Natural killer cell (primary cell): ENCODE results near the gene AFAP1L2. TPM values are rescaled to one million over a fixed set of nuclear protein-coding genes. Genes with fewer than 3 reads are reported as not detected.

Source experiments
- ATAC-seq, 3 donors: fragments of 150-1000 bp in 2 of 3; fragments of 200-7000 bp in 1 of 3; cut with Tn5 transposase; 1 replicate in 1 of 3; 2 replicates in 2 of 3; pipeline ENCODE4 v1.10.0; 2021; ENCODE audit warnings: mild to moderate bottlenecking in 2 of 3, moderate library complexity in 2 of 3
- DNase-seq, 2 donors: peaks; one replicate each; pipeline versions ENCODE4 v3.0.0 to v3.0.0-alpha.2; 2013 to 2021; ENCODE audit warnings: mixed read lengths in 1 of 2
- H3K27ac ChIP-seq: one replicate; pipeline ENCODE4 v1.5.1; 2013; ENCODE audit warnings: mild to moderate bottlenecking, low read length
- H3K27me3 ChIP-seq: one replicate; pipeline ENCODE4 v1.6.1; 2013; ENCODE audit warnings: low read length; ENCODE audit not compliant: control insufficient read depth, insufficient read depth
- H3K36me3 ChIP-seq: one replicate; pipeline ENCODE4 v1.6.1; 2013; ENCODE audit warnings: low read length; ENCODE audit not compliant: control insufficient read depth, insufficient read depth
- H3K4me1 ChIP-seq: one replicate; pipeline ENCODE4 v1.6.1; 2013; ENCODE audit warnings: low read length; ENCODE audit not compliant: control insufficient read depth, insufficient read depth
- H3K4me3 ChIP-seq: one replicate; pipeline ENCODE4 v1.5.1; 2013; ENCODE audit warnings: low read length
- H3K9me3 ChIP-seq: one replicate; pipeline ENCODE4 v1.6.1; 2013; ENCODE audit warnings: low read length; ENCODE audit not compliant: control insufficient read depth, insufficient read depth
- H3K27ac Mint-ChIP-seq, 2 donors: one replicate each; pipeline ENCODE4 v1.8.0; 2022; ENCODE audit warnings: mild to moderate bottlenecking in 2 of 2, mixed read lengths in 2 of 2, moderate library complexity in 1 of 2
- H3K27me3 Mint-ChIP-seq, 2 donors: one replicate each; pipeline ENCODE4 v1.8.0; 2022; ENCODE audit warnings: low read depth in 2 of 2, mixed read lengths in 2 of 2
- H3K36me3 Mint-ChIP-seq: one replicate; pipeline ENCODE4 v1.8.0; 2022; ENCODE audit warnings: mixed read lengths
- H3K4me1 Mint-ChIP-seq, 2 donors: one replicate each; pipeline ENCODE4 v1.8.0; 2022; ENCODE audit warnings: mixed read lengths in 2 of 2
- H3K4me3 Mint-ChIP-seq: one replicate; pipeline ENCODE4 v1.8.0; 2022; ENCODE audit warnings: mild to moderate bottlenecking, moderate library complexity, mixed read lengths
- H3K9me3 Mint-ChIP-seq, 2 donors: one replicate each; pipeline ENCODE4 v1.8.0; 2022; ENCODE audit warnings: mixed read lengths in 2 of 2
- CTCF ChIP-seq: fragments of 200-600 bp; IDR thresholded peaks from one replicate; pipeline ENCODE4 v1.8.0; 2022; ENCODE audit warnings: antibody characterized with exemption
- WGBS: methylation state at CpG from one replicate; pipeline ENCODE4 v1.1.7; 2013; ENCODE audit warnings: missing lambda C conversion rate; ENCODE audit not compliant: insufficient coverage; 5-methylcytosine and 5-hydroxymethylcytosine counted together
- intact Hi-C: fragments of 100-400 bp; cut with micrococcal nuclease; formaldehyde crosslinking; loops from one replicate; pipeline ENCODE4 v1.14.2; 2022
- total RNA-seq, 4 donors: library from RNA; stranded (reverse); fragments of 120-200 nt in 1 of 4; gene quantifications; one replicate each; pipeline versions ENCODE4 v1.2.3 to v1.2.4, GENCODE V29; 2013 to 2022

The AFAP1L2 gene
- total RNA-seq, 3 donors from 2014 or later (not counting 1 experiment from before 2014, with no cell fraction given), result 0.66 to 2.8 (median 1.3) TPM

- no peak overlapping the region for H3K4me3 ChIP-seq
- TF ChIP-seq CTCF, result no peak
- Mint-ChIP-seq H3K9me3 (no peaks in the 10 kb centered on the region), H3K4me3 (no peak overlapping the region), H3K27ac (peak overlapping the region in 1 of 2 donors; percentile 31), H3K4me1 (peaks cover 0 to 8% of the 10 kb centered on the region in 2 donors), H3K36me3 (peaks cover 2% of the 10 kb centered on the region), H3K27me3 (no peaks in the 10 kb centered on the region)
- WGBS, result 95% methylated on average over 6 of the region's 6 CpGs
- H3K4me1 ChIP-seq, result no peaks in the 10 kb centered on the region
- H3K27ac ChIP-seq, result no peak overlapping the region
- no peak for DNase-seq
- intact Hi-C loops, result no loop called here
- H3K9me3 ChIP-seq, result no peaks in the 10 kb centered on the region
- no peak for ATAC-seq
- peaks cover 47% of the 10 kb centered on the region for H3K36me3 ChIP-seq
- H3K27me3 ChIP-seq, result no peaks in the 10 kb centered on the region
Observed at GRCh38 chr10:114445332-114445731, 41.0 kb upstream of the AFAP1L2 start.

DNA sequence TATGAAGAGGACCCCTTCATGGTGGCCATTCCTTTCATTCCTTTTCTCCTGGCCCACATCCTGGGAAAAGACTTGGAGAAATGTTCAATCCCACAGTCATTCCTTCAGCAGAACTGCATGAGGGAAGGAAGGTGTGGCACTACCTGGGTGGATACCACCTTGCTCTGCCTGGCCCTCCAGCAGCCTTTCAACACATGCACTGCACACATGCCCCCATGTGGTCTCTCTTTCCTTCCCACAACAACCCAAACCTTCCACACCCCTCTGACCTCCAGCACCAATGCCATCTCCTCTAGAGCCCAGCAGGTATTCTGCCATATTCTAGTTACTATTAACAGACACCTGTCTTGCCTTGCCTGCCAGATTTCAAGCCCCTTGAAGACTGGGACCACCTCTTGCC lies 40.5 kb upstream of the AFAP1L2 start:
- peak overlapping the region in 1 of 2 donors; percentile 31 for H3K27ac Mint-ChIP-seq
- Histone ChIP-seq H3K4me1 (no peaks in the 10 kb centered on the region), H3K4me3 (no peak overlapping the region), H3K9me3 (no peaks in the 10 kb centered on the region), H3K27me3 (no peaks in the 10 kb centered on the region), H3K36me3 (peaks cover 52% of the 10 kb centered on the region), H3K27ac (no peak overlapping the region)
- peaks cover 7% of the 10 kb centered on the region for H3K36me3 Mint-ChIP-seq
- H3K4me1 Mint-ChIP-seq, result peaks cover 0 to 8% of the 10 kb centered on the region in 2 donors
- ATAC-seq (no peak), DNase-seq (no peak)
- H3K4me3 Mint-ChIP-seq, result no peak overlapping the region
- no peaks in the 10 kb centered on the region for H3K27me3 Mint-ChIP-seq
- intact Hi-C loops, result no loop called here
- TF ChIP-seq CTCF, result no peak
- no peaks in the 10 kb centered on the region for H3K9me3 Mint-ChIP-seq

DNA sequence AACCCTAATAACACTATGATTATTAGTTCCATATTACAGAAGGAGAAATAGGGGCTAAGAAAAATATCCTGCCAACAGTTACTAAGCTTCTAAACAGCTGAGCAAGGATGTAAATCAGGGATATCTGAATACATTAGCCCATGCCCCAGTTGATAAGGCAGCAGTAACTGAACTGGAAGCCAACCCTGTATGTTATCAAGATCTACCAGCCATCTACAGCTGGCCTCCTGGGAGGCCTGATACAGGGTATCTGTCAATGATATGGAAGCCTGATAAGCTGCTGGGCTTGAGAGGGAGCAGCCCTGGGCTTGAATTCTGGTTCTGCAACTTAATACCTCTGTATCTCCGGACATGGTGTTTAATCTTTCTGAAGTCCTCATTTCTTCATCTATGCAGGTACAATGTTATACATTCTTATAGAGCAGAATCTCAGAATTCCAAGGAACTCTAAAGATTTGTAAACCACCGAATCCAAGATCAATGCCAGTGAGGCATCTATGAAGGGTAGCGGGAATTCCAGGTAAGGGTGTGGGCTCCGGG lies 37.9 kb upstream of the AFAP1L2 start:
- WGBS, result 96% methylated on average over 4 of the region's 4 CpGs
- H3K27ac ChIP-seq, result no peak overlapping the region
- no peak overlapping the region for H3K4me3 Mint-ChIP-seq
- H3K27me3 ChIP-seq, result no peaks in the 10 kb centered on the region
- intact Hi-C loops, result no loop called here
- H3K36me3 ChIP-seq, result peaks cover 60% of the 10 kb centered on the region
- no peak overlapping the region for H3K27ac Mint-ChIP-seq
- H3K27me3 Mint-ChIP-seq, result no peaks in the 10 kb centered on the region
- no peaks in the 10 kb centered on the region for H3K9me3 Mint-ChIP-seq
- H3K9me3 ChIP-seq, result no peaks in the 10 kb centered on the region
- H3K4me1 Mint-ChIP-seq, result peaks cover 0 to 8% of the 10 kb centered on the region in 2 donors
- H3K4me1 ChIP-seq, result no peaks in the 10 kb centered on the region
- TF ChIP-seq CTCF, result no peak
- no peak overlapping the region for H3K4me3 ChIP-seq
- no peak for DNase-seq
- peaks cover 15% of the 10 kb centered on the region for H3K36me3 Mint-ChIP-seq
- ATAC-seq, result no peak

DNA sequence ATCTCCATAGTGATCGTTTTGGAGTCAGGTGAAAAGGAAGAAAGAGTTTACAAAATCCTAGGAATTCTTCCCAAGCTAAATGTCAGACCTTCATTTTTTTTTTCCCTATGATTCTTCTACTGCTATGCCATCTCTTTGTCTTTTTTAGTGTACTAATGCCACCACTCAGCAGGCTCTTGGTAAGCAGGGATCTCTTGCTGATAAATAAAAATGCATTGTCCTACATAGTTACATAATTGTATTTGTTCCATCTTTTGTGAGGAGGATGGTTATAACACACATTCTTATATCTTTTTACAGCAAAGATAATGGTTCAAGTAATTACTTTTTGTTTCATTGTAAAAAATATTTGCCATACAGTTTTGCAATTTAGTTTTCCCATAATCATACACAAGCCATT lies 36.8 kb upstream of the AFAP1L2 start:
- Histone ChIP-seq H3K4me1 (no peaks in the 10 kb centered on the region), H3K27me3 (no peaks in the 10 kb centered on the region), H3K27ac (no peak overlapping the region), H3K4me3 (no peak overlapping the region), H3K9me3 (no peaks in the 10 kb centered on the region), H3K36me3 (peaks cover 67% of the 10 kb centered on the region)
- Mint-ChIP-seq H3K4me3 (no peak overlapping the region), H3K27ac (no peak overlapping the region), H3K27me3 (no peaks in the 10 kb centered on the region), H3K4me1 (peaks cover 0 to 8% of the 10 kb centered on the region in 2 donors), H3K36me3 (peaks cover 22% of the 10 kb centered on the region), H3K9me3 (no peaks in the 10 kb centered on the region)
- TF ChIP-seq CTCF, result no peak
- intact Hi-C loops, result no loop called here
- ATAC-seq, result no peak
- no peak for DNase-seq
- WGBS, result 89% methylated on average over 1 of the region's 1 CpG
